CD4-positive, CD25-positive, alpha-beta regulatory T cell (primary cell): Measurements from ENCODE around the gene MARCHF9. TPM values are rescaled to one million over a fixed set of nuclear protein-coding genes. Genes with fewer than 3 reads are reported as not detected.

Experiments
- ATAC-seq, 2 donors: fragments of 150-1000 bp; cut with Tn5 transposase; one replicate each; pipeline ENCODE4 v1.10.0; 2021; ENCODE audit warnings: low read depth in 2 of 2, moderate number of reproducible peaks in 2 of 2, moderate library complexity in 1 of 2
- DNase-seq, 3 donors: peaks; one replicate each; pipeline versions ENCODE4 v3.0.0 to v3.0.0-alpha.2; 2012 to 2022; ENCODE audit warnings: mixed read lengths in 1 of 3
- H3K27ac ChIP-seq: one replicate; pipeline ENCODE4 v1.7.0; 2013; ENCODE audit warnings: mild to moderate bottlenecking, low read length; ENCODE audit not compliant: insufficient read depth, poor library complexity, severe bottlenecking
- H3K27me3 ChIP-seq: one replicate; pipeline ENCODE4 v1.7.0; 2013; ENCODE audit warnings: low read length; ENCODE audit not compliant: control insufficient read depth, insufficient read depth
- H3K36me3 ChIP-seq: one replicate; pipeline ENCODE4 v1.7.0; 2013; ENCODE audit warnings: mild to moderate bottlenecking, low read length, moderate library complexity; ENCODE audit not compliant: control insufficient read depth, insufficient read depth
- H3K4me1 ChIP-seq: 2 replicates; pipeline ENCODE4 v1.7.0; 2013; ENCODE audit warnings: mild to moderate bottlenecking, low read length; ENCODE audit not compliant: insufficient read depth, control insufficient read depth, poor library complexity, severe bottlenecking
- H3K4me3 ChIP-seq: one replicate; pipeline ENCODE4 v1.7.0; 2013; ENCODE audit warnings: low read depth, mild to moderate bottlenecking, low read length, moderate library complexity
- H3K9me3 ChIP-seq, 2 experiments: 1 replicate in 1 of 2; 2 replicates in 1 of 2; pipeline ENCODE4 v1.7.0; 2013; ENCODE audit warnings: low read length in 2 of 2, mild to moderate bottlenecking in 1 of 2, moderate library complexity in 1 of 2; ENCODE audit not compliant: control insufficient read depth in 2 of 2
- H3K27ac Mint-ChIP-seq, 3 donors: one replicate each; pipeline ENCODE4 v1.8.0; 2020 to 2022; ENCODE audit warnings: mild to moderate bottlenecking in 3 of 3, mixed read lengths in 3 of 3, moderate library complexity in 2 of 3
- H3K27me3 Mint-ChIP-seq: one replicate; pipeline ENCODE4 v1.8.0; 2022; ENCODE audit warnings: mild to moderate bottlenecking, mixed read lengths
- H3K36me3 Mint-ChIP-seq: one replicate; pipeline ENCODE4 v1.8.0; 2020; ENCODE audit warnings: mixed read lengths
- H3K4me1 Mint-ChIP-seq, 4 donors: one replicate each; pipeline ENCODE4 v1.8.0; 2020 to 2022; ENCODE audit warnings: mixed read lengths in 4 of 4, mild to moderate bottlenecking in 1 of 4
- H3K4me3 Mint-ChIP-seq, 4 donors: one replicate each; pipeline ENCODE4 v1.8.0; 2020 to 2022; ENCODE audit warnings: mild to moderate bottlenecking in 4 of 4, mixed read lengths in 4 of 4, moderate library complexity in 3 of 4
- H3K9me3 Mint-ChIP-seq, 7 donors: one replicate each; pipeline ENCODE4 v1.8.0; 2020 to 2022; ENCODE audit warnings: mixed read lengths in 7 of 7, mild to moderate bottlenecking in 3 of 7, moderate library complexity in 2 of 7
- polyA plus RNA-seq, 4 donors: library from polyadenylated mRNA; unstranded; fragments of 300-500 nt; fragmentation: Illumina TruSeq; gene quantifications; one replicate each; pipeline ENCODE4 v1.2.3, GENCODE V29; 2021
- total RNA-seq: library from RNA; stranded (reverse); gene quantifications from one replicate; pipeline ENCODE4 v1.2.3, GENCODE V29; 2022

Gene MARCHF9
- total and polyA plus RNA-seq, 5 donors from 2014 or later: 2.2 to 35.4 (median 4.1) TPM

GRCh38 chr12:57732270-57732669 lies 22.6 kb upstream of the MARCHF9 start:
- no peak overlapping the region for H3K4me3 ChIP-seq
- Mint-ChIP-seq H3K36me3 (peaks cover 57% of the 10 kb centered on the region), H3K9me3 (no peaks in the 10 kb centered on the region), H3K27me3 (no peaks in the 10 kb centered on the region), H3K4me1 (peaks cover 0 to 18% (median 13%) of the 10 kb centered on the region in 4 donors), H3K4me3 (no peak overlapping the region), H3K27ac (peak overlapping the region in 1 of 3 donors; percentile 63)
- DNase-seq (no peak), ATAC-seq (no peak)
- H3K4me1 ChIP-seq: no peaks in the 10 kb centered on the region
- H3K27me3 ChIP-seq: no peaks in the 10 kb centered on the region
- H3K9me3 ChIP-seq: no peaks in the 10 kb centered on the region
- peaks cover 84% of the 10 kb centered on the region for H3K36me3 ChIP-seq
- no peak overlapping the region for H3K27ac ChIP-seq

GRCh38 chr12:57732726-57733593 lies 21.9 kb upstream of the MARCHF9 start:
- Mint-ChIP-seq H3K27ac (peak overlapping the region in 1 of 3 donors; percentile 63), H3K36me3 (peaks cover 54% of the 10 kb centered on the region), H3K27me3 (no peaks in the 10 kb centered on the region), H3K4me3 (no peak overlapping the region), H3K9me3 (no peaks in the 10 kb centered on the region), H3K4me1 (peaks cover 0 to 18% (median 13%) of the 10 kb centered on the region in 4 donors)
- Histone ChIP-seq H3K27ac (no peak overlapping the region), H3K27me3 (no peaks in the 10 kb centered on the region), H3K36me3 (peaks cover 79% of the 10 kb centered on the region), H3K9me3 (no peaks in the 10 kb centered on the region), H3K4me1 (no peaks in the 10 kb centered on the region), H3K4me3 (no peak overlapping the region)
- ATAC-seq (no peak), DNase-seq (no peak)

- Histone ChIP-seq H3K27me3 (no peaks in the 10 kb centered on the region), H3K9me3 (no peaks in the 10 kb centered on the region), H3K4me1 (peaks cover 5% of the 10 kb centered on the region), H3K27ac (peak overlapping the region; percentile 37), H3K36me3 (peaks cover 72% of the 10 kb centered on the region), H3K4me3 (no peak overlapping the region)
- H3K27me3 Mint-ChIP-seq: no peaks in the 10 kb centered on the region
- no peaks in the 10 kb centered on the region for H3K9me3 Mint-ChIP-seq
- peak overlapping the region in 1 of 3 donors; percentile 76 for H3K27ac Mint-ChIP-seq
- H3K36me3 Mint-ChIP-seq: peaks cover 49% of the 10 kb centered on the region
- ATAC-seq (no peak), DNase-seq (no peak)
- no peak overlapping the region for H3K4me3 Mint-ChIP-seq
- H3K4me1 Mint-ChIP-seq: peaks cover 0 to 19% (median 12%) of the 10 kb centered on the region in 4 donors
Measured at GRCh38 chr12:57733928-57734327, 21.0 kb upstream of the MARCHF9 start.

- ATAC-seq: no peak
Measured at GRCh38 chr12:57734591-57734990, 20.3 kb upstream of the MARCHF9 start.

GRCh38 chr12:57735198-57735855 lies 19.6 kb upstream of the MARCHF9 start:
- H3K27ac Mint-ChIP-seq: peak overlapping the region; percentile 55 to 68 (median 67)
- no peaks in the 10 kb centered on the region for H3K9me3 Mint-ChIP-seq
- Histone ChIP-seq H3K27me3 (no peaks in the 10 kb centered on the region), H3K36me3 (peaks cover 62% of the 10 kb centered on the region), H3K4me3 (no peak overlapping the region), H3K27ac (peak overlapping the region; percentile 23), H3K4me1 (peaks cover 19% of the 10 kb centered on the region), H3K9me3 (no peaks in the 10 kb centered on the region)
- H3K4me3 Mint-ChIP-seq: peak overlapping the region in 2 of 4 donors; percentile 68 to 81
- peaks cover 40% of the 10 kb centered on the region for H3K36me3 Mint-ChIP-seq
- H3K4me1 Mint-ChIP-seq: peaks cover 0 to 31% (median 18%) of the 10 kb centered on the region in 4 donors
- no peaks in the 10 kb centered on the region for H3K27me3 Mint-ChIP-seq
- ATAC-seq (no peak), DNase-seq (no peak)

More at GRCh38 chr12:57734591-57734990, 20.3 kb upstream of the MARCHF9 start:
- peaks cover 44% of the 10 kb centered on the region for H3K36me3 Mint-ChIP-seq
- H3K27ac Mint-ChIP-seq: peak overlapping the region; percentile 55 to 89 (median 67)
- Histone ChIP-seq H3K4me1 (peaks cover 12% of the 10 kb centered on the region), H3K4me3 (no peak overlapping the region), H3K36me3 (peaks cover 68% of the 10 kb centered on the region), H3K27me3 (no peaks in the 10 kb centered on the region), H3K9me3 (no peaks in the 10 kb centered on the region), H3K27ac (peak overlapping the region; percentile 37)
- peaks cover 0 to 25% (median 17%) of the 10 kb centered on the region in 4 donors for H3K4me1 Mint-ChIP-seq
- no peak for DNase-seq
- H3K27me3 Mint-ChIP-seq: no peaks in the 10 kb centered on the region
- no peaks in the 10 kb centered on the region for H3K9me3 Mint-ChIP-seq
- peak overlapping the region in 2 of 4 donors; percentile 81 to 86 for H3K4me3 Mint-ChIP-seq

- H3K9me3 Mint-ChIP-seq: peaks cover 0 to 2% (median 0%) of the 10 kb centered on the region in 7 donors
- Histone ChIP-seq H3K4me1 (peaks cover 26% of the 10 kb centered on the region), H3K27me3 (no peaks in the 10 kb centered on the region), H3K27ac (no peak overlapping the region), H3K9me3 (no peaks in the 10 kb centered on the region), H3K4me3 (no peak overlapping the region), H3K36me3 (peaks cover 53% of the 10 kb centered on the region)
- H3K27me3 Mint-ChIP-seq: no peaks in the 10 kb centered on the region
- H3K4me3 Mint-ChIP-seq: peak overlapping the region in 1 of 4 donors; percentile 59
- ATAC-seq (no peak), DNase-seq (no peak)
- peaks cover 40% of the 10 kb centered on the region for H3K36me3 Mint-ChIP-seq
- peaks cover 0 to 38% (median 25%) of the 10 kb centered on the region in 4 donors for H3K4me1 Mint-ChIP-seq
- peak overlapping the region in 1 of 3 donors; percentile 51 for H3K27ac Mint-ChIP-seq
Measured at GRCh38 chr12:57735952-57736740, 18.8 kb upstream of the MARCHF9 start.

GRCh38 chr12:57736741-57737466 lies 18.0 kb upstream of the MARCHF9 start:
- H3K9me3 ChIP-seq: no peaks in the 10 kb centered on the region
- peaks cover 0 to 46% (median 29%) of the 10 kb centered on the region in 4 donors for H3K4me1 Mint-ChIP-seq
- peaks cover 0 to 2% (median 0%) of the 10 kb centered on the region in 7 donors for H3K9me3 Mint-ChIP-seq
- no peak overlapping the region for H3K27ac ChIP-seq
- H3K4me1 ChIP-seq: peaks cover 34% of the 10 kb centered on the region
- DNase-seq: no peak
- peak overlapping the region in 2 of 3 donors; percentile 23 to 51 for H3K27ac Mint-ChIP-seq
- H3K4me3 Mint-ChIP-seq: peak overlapping the region in 3 of 4 donors; percentile 29 to 59 (median 32)
- no peaks in the 10 kb centered on the region for H3K27me3 ChIP-seq
- H3K4me3 ChIP-seq: no peak overlapping the region
- H3K36me3 ChIP-seq: peaks cover 46% of the 10 kb centered on the region
- no peak for ATAC-seq
- peaks cover 35% of the 10 kb centered on the region for H3K36me3 Mint-ChIP-seq
- H3K27me3 Mint-ChIP-seq: no peaks in the 10 kb centered on the region
